ENCODE data around the gene KAZN.

The KAZN gene

GRCh38 chr1:14600405-14601112 is 2.1 kb downstream of the KAZN start:
- Histone ChIP-seq H3K36me3 (ENCODE audit: insufficient read depth, low read length) (no peaks in the 10 kb centered on the region), H3F3A (ENCODE audit: low read depth) (no peaks in the 10 kb centered on the region), H3K4me2 (ENCODE audit: low read depth, low read length, poor library complexity, severe bottlenecking) (no peak overlapping the region), H3K9me2 (replicated peaks; ENCODE audit: low read depth, low read length) (no peaks in the 10 kb centered on the region), H2AFZ (ENCODE audit: low read length) (no peak overlapping the region), H3K9me3 (ENCODE audit: insufficient read depth, low read depth, low read length) (no peaks in the 10 kb centered on the region), H3K4me3 (ENCODE audit: low read length, poor library complexity, severe bottlenecking) (no peak overlapping the region), H3K79me2 (ENCODE audit: insufficient read depth, low read length) (no peaks in the 10 kb centered on the region), H4K20me1 (ENCODE audit: insufficient read depth, low read length, poor library complexity, severe bottlenecking) (no peaks in the 10 kb centered on the region), H3K27me3 (ENCODE audit: insufficient read depth, low read length, poor library complexity, severe bottlenecking) (peaks cover 17% of the 10 kb centered on the region), H3K4me1 (ENCODE audit: insufficient read depth, low read length, poor library complexity, severe bottlenecking) (no peaks in the 10 kb centered on the region), H3K9ac (ENCODE audit: low read depth, low read length, poor library complexity, severe bottlenecking) (no peak overlapping the region)
- no peak for TF ChIP-seq EZH2phosphoT487 (IDR thresholded peaks at IDR 0.05; ENCODE audit: borderline replicate concordance)
- no peak for TF ChIP-seq CTCF (conservative IDR thresholded peaks at IDR 0.05; ENCODE audit: low read length)

- peaks cover 17% of the 10 kb centered on the region for H3K27me3 ChIP-seq (ENCODE audit: insufficient read depth, low read length, poor library complexity, severe bottlenecking)
- H3K4me3 ChIP-seq (ENCODE audit: low read length, poor library complexity, severe bottlenecking) = no peak overlapping the region
- no peak overlapping the region for H2AFZ ChIP-seq (ENCODE audit: low read length)
- no peaks in the 10 kb centered on the region for H3K79me2 ChIP-seq (ENCODE audit: insufficient read depth, low read length)
- no peaks in the 10 kb centered on the region for H3K9me2 ChIP-seq (replicated peaks; ENCODE audit: low read depth, low read length)
- no peaks in the 10 kb centered on the region for H3K4me1 ChIP-seq (ENCODE audit: insufficient read depth, low read length, poor library complexity, severe bottlenecking)
- no peaks in the 10 kb centered on the region for H3K9me3 ChIP-seq (ENCODE audit: insufficient read depth, low read depth, low read length)
- H3K36me3 ChIP-seq (ENCODE audit: insufficient read depth, low read length) = no peaks in the 10 kb centered on the region
- H3K9ac ChIP-seq (ENCODE audit: low read depth, low read length, poor library complexity, severe bottlenecking) = no peak overlapping the region
- H3F3A ChIP-seq (ENCODE audit: low read depth) = no peaks in the 10 kb centered on the region
- no peak for TF ChIP-seq CTCF (conservative IDR thresholded peaks at IDR 0.05; ENCODE audit: low read length)
- no peaks in the 10 kb centered on the region for H4K20me1 ChIP-seq (ENCODE audit: insufficient read depth, low read length, poor library complexity, severe bottlenecking)
- H3K4me2 ChIP-seq (ENCODE audit: low read depth, low read length, poor library complexity, severe bottlenecking) = no peak overlapping the region
Measured at GRCh38 chr1:14602136-14602535, 3.7 kb downstream of the KAZN start.

GRCh38 chr1:14603645-14604044 is 5.2 kb downstream of the KAZN start:
- H3K9me2 ChIP-seq (replicated peaks; ENCODE audit: low read depth, low read length) = no peaks in the 10 kb centered on the region
- peaks cover 12% of the 10 kb centered on the region for H3K27me3 ChIP-seq (ENCODE audit: insufficient read depth, low read length, poor library complexity, severe bottlenecking)
- H3K9ac ChIP-seq (ENCODE audit: low read depth, low read length, poor library complexity, severe bottlenecking) = no peak overlapping the region
- H3K79me2 ChIP-seq (ENCODE audit: insufficient read depth, low read length) = no peaks in the 10 kb centered on the region
- no peaks in the 10 kb centered on the region for H4K20me1 ChIP-seq (ENCODE audit: insufficient read depth, low read length, poor library complexity, severe bottlenecking)
- H3K4me2 ChIP-seq (ENCODE audit: low read depth, low read length, poor library complexity, severe bottlenecking) = no peak overlapping the region
- no peak overlapping the region for H3K4me3 ChIP-seq (ENCODE audit: low read length, poor library complexity, severe bottlenecking)
- TF ChIP-seq EZH2phosphoT487 (IDR thresholded peaks at IDR 0.05; ENCODE audit: borderline replicate concordance) (no peak), CTCF (conservative IDR thresholded peaks at IDR 0.05; ENCODE audit: low read length) (no peak)
- no peaks in the 10 kb centered on the region for H3K9me3 ChIP-seq (ENCODE audit: insufficient read depth, low read depth, low read length)
- no peak overlapping the region for H2AFZ ChIP-seq (ENCODE audit: low read length)
- H3K36me3 ChIP-seq (ENCODE audit: insufficient read depth, low read length) = no peaks in the 10 kb centered on the region
- no peaks in the 10 kb centered on the region for H3F3A ChIP-seq (ENCODE audit: low read depth)
- no peaks in the 10 kb centered on the region for H3K4me1 ChIP-seq (ENCODE audit: insufficient read depth, low read length, poor library complexity, severe bottlenecking)
